WTC11 (cell line): Measurements from ENCODE around the gene SLC25A31. TPM values are rescaled to one million over a fixed set of nuclear protein-coding genes. Genes with fewer than 3 reads are reported as not detected.

Source experiments
- ATAC-seq: fragments of 200-7000 bp; cut with Tn5 transposase; 2 replicates; pipeline ENCODE4 v1.10.0; 2021; ENCODE audit warnings: mild to moderate bottlenecking, moderate library complexity
- CTCF ChIA-PET: fragments of 300-600 bp; sonication (Branson Sonifier 250); formaldehyde crosslinking; loops from one replicate; lab custom pipeline; 2021; ENCODE audit warnings: antibody characterized with exemption; lab: Charles Lee
- POLR2A ChIA-PET: fragments of 350-600 bp; sonication (Branson Sonifier 250); formaldehyde crosslinking; loops from one replicate; lab custom pipeline; 2021; ENCODE audit warnings: antibody characterized with exemption; lab: Charles Lee
- DNase-seq: peaks from one replicate; pipeline ENCODE4 v3.0.0; 2021; ENCODE audit warnings: low spot score
- H3K27ac Mint-ChIP-seq: 2 replicates; pipeline ENCODE4 v1.8.0; 2021; ENCODE audit warnings: mixed read lengths
- H3K27me3 Mint-ChIP-seq: 2 replicates; pipeline ENCODE4 v1.8.0; 2021; ENCODE audit warnings: low read depth, mild to moderate bottlenecking, moderate library complexity, mixed read lengths
- H3K36me3 Mint-ChIP-seq: 2 replicates; pipeline ENCODE4 v1.8.0; 2021; ENCODE audit warnings: mixed read lengths
- H3K4me1 Mint-ChIP-seq: 2 replicates; pipeline ENCODE4 v1.8.0; 2022; ENCODE audit warnings: mixed read lengths
- H3K4me3 Mint-ChIP-seq: 2 replicates; pipeline ENCODE4 v1.8.0; 2021; ENCODE audit warnings: mild to moderate bottlenecking, moderate library complexity, mixed read lengths
- H3K9me3 Mint-ChIP-seq: 2 replicates; pipeline ENCODE4 v1.8.0; 2021; ENCODE audit warnings: mixed read lengths
- AFF4 ChIP-seq: sonication (generic); formaldehyde crosslinking; IDR thresholded peaks from 2 replicates; pipeline ENCODE4 v1.8.1; 2023; ENCODE audit warnings: mild to moderate bottlenecking, missing genetic modification reagents, borderline replicate concordance
- ESRRA ChIP-seq: sonication (generic); formaldehyde crosslinking; IDR thresholded peaks from 2 replicates; pipeline ENCODE4 v1.8.1; 2022; ENCODE audit warnings: mild to moderate bottlenecking, missing genetic modification reagents, borderline replicate concordance
- GRHL2 ChIP-seq: fragments of 250-450 bp; sonication (Bioruptor Pico); IDR thresholded peaks from 2 replicates; pipeline ENCODE4 v1.8.0; 2022; ENCODE audit warnings: mild to moderate bottlenecking, moderate library complexity; ENCODE audit not compliant: insufficient replicate concordance, severe bottlenecking
- HMGA2 ChIP-seq: fragments of 250-450 bp; sonication (Bioruptor Pico); IDR thresholded peaks from 2 replicates; pipeline ENCODE4 v1.4.0; 2021; ENCODE audit warnings: mild to moderate bottlenecking, moderate library complexity
- IRF2 ChIP-seq: sonication (generic); formaldehyde crosslinking; IDR thresholded peaks from 2 replicates; pipeline ENCODE4 v1.8.0; 2022; ENCODE audit warnings: low read depth, missing genetic modification reagents, borderline replicate concordance
- JUN ChIP-seq: sonication (generic); formaldehyde crosslinking; IDR thresholded peaks from 2 replicates; pipeline ENCODE4 v1.8.0; 2023; ENCODE audit warnings: mild to moderate bottlenecking, missing genetic modification reagents
- MAX ChIP-seq: sonication (generic); formaldehyde crosslinking; IDR thresholded peaks from 2 replicates; pipeline ENCODE4 v1.8.0; 2022; ENCODE audit warnings: mild to moderate bottlenecking, missing genetic modification reagents
- NFE2L1 ChIP-seq: sonication (generic); formaldehyde crosslinking; IDR thresholded peaks from 2 replicates; pipeline ENCODE4 v1.8.1; 2023; ENCODE audit warnings: missing genetic modification reagents
- NR1H2 ChIP-seq: sonication (generic); formaldehyde crosslinking; IDR thresholded peaks from 2 replicates; pipeline ENCODE4 v1.9.0; 2021; ENCODE audit warnings: mild to moderate bottlenecking, moderate library complexity, missing genetic modification reagents
- NR3C1 ChIP-seq: sonication (generic); formaldehyde crosslinking; conservative IDR thresholded peaks from 2 replicates; pipeline ENCODE4 v1.8.1; 2023; ENCODE audit warnings: low read depth, mild to moderate bottlenecking, missing genetic modification reagents
- SP1 ChIP-seq: sonication (generic); formaldehyde crosslinking; conservative IDR thresholded peaks from 2 replicates; pipeline ENCODE4 v1.8.1; 2022; ENCODE audit warnings: missing genetic modification reagents
- TP53 ChIP-seq: sonication (generic); formaldehyde crosslinking; IDR thresholded peaks from 2 replicates; pipeline ENCODE4 v1.8.1; 2023; ENCODE audit warnings: mild to moderate bottlenecking, missing genetic modification reagents
- ZBTB43 ChIP-seq: sonication (generic); formaldehyde crosslinking; IDR thresholded peaks from 2 replicates; pipeline ENCODE4 v1.8.1; 2023; ENCODE audit warnings: mild to moderate bottlenecking, missing genetic modification reagents
- ZNF317 ChIP-seq: sonication (generic); formaldehyde crosslinking; IDR thresholded peaks from 2 replicates; pipeline ENCODE4 v1.8.1; 2023; ENCODE audit warnings: low read depth, mild to moderate bottlenecking, moderate library complexity, missing genetic modification reagents, borderline replicate concordance
- total RNA-seq: library from RNA; stranded (reverse); gene quantifications from 3 replicates; pipeline ENCODE4 v1.2.3, GENCODE V29; 2021
- TF ChIP-seq, protein P1 (sequence below): fragments of 200-600 bp; IDR thresholded peaks from 2 replicates; pipeline ENCODE4 v1.8.0; 2022; ENCODE audit warnings: antibody characterized with exemption
- TF ChIP-seq, protein P2 (sequence below): sonication (generic); formaldehyde crosslinking; IDR thresholded peaks from 2 replicates; pipeline ENCODE4 v1.8.1; 2022; ENCODE audit warnings: missing genetic modification reagents, borderline replicate concordance
- TF ChIP-seq, protein P3 (sequence below): sonication (generic); formaldehyde crosslinking; IDR thresholded peaks from 2 replicates; pipeline ENCODE4 v1.8.0; 2022; ENCODE audit warnings: mild to moderate bottlenecking, missing genetic modification reagents
- TF ChIP-seq, protein P4 (sequence below): sonication (generic); formaldehyde crosslinking; IDR thresholded peaks from 2 replicates; pipeline ENCODE4 v1.8.0; 2022; ENCODE audit warnings: missing genetic modification reagents

The SLC25A31 gene
- total RNA-seq, 1 experiment from 2014 or later, result not detected

GRCh38 chr4:127810551-127810950, 80.4 kb downstream of the SLC25A31 start:
- DNase-seq, result no peak
- Mint-ChIP-seq H3K36me3 (0 out of 2 replicates have a peak, but pooled peaks cover 2% of the 10 kb centered on the region), H3K4me1 (no peaks in the 10 kb centered on the region), H3K9me3 (no peaks in the 10 kb centered on the region), H3K27me3 (no peaks in the 10 kb centered on the region), H3K4me3 (no peak overlapping the region), H3K27ac (no peak overlapping the region)
- TF ChIP-seq GRHL2 (CRISPR knock-in tag) (no peak), NR1H2 (no peak), ZNF317 (no peak), SP1 (CRISPR knock-in tag) (no peak), HMGA2 (CRISPR knock-in tag) (no peak)
- TF ChIP-seq, protein P1, sequence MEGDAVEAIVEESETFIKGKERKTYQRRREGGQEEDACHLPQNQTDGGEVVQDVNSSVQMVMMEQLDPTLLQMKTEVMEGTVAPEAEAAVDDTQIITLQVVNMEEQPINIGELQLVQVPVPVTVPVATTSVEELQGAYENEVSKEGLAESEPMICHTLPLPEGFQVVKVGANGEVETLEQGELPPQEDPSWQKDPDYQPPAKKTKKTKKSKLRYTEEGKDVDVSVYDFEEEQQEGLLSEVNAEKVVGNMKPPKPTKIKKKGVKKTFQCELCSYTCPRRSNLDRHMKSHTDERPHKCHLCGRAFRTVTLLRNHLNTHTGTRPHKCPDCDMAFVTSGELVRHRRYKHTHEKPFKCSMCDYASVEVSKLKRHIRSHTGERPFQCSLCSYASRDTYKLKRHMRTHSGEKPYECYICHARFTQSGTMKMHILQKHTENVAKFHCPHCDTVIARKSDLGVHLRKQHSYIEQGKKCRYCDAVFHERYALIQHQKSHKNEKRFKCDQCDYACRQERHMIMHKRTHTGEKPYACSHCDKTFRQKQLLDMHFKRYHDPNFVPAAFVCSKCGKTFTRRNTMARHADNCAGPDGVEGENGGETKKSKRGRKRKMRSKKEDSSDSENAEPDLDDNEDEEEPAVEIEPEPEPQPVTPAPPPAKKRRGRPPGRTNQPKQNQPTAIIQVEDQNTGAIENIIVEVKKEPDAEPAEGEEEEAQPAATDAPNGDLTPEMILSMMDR, result no peak
- TF ChIP-seq, protein P2, sequence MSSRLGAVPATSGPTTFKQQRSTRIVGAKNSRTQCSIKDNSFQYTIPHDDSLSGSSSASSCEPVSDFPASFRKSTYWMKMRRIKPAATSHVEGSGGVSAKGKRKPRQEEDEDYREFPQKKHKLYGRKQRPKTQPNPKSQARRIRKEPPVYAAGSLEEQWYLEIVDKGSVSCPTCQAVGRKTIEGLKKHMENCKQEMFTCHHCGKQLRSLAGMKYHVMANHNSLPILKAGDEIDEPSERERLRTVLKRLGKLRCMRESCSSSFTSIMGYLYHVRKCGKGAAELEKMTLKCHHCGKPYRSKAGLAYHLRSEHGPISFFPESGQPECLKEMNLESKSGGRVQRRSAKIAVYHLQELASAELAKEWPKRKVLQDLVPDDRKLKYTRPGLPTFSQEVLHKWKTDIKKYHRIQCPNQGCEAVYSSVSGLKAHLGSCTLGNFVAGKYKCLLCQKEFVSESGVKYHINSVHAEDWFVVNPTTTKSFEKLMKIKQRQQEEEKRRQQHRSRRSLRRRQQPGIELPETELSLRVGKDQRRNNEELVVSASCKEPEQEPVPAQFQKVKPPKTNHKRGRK (CRISPR knock-in tag), result no peak
- ATAC-seq, result no peak
- ChIA-PET CTCF (no interaction called here), POLR2A (no interaction called here)

GRCh38 chr4:127822430-127822829, 92.2 kb downstream of the SLC25A31 start:
- ChIA-PET POLR2A (no interaction called here), CTCF (no interaction called here)
- Mint-ChIP-seq H3K4me3 (no peak overlapping the region), H3K27ac (no peak overlapping the region), H3K36me3 (0 out of 2 replicates have a peak, but pooled peaks cover 4% of the 10 kb centered on the region), H3K4me1 (peaks cover 2% of the 10 kb centered on the region; the same call in 1 of the 2 replicates), H3K27me3 (no peaks in the 10 kb centered on the region), H3K9me3 (no peaks in the 10 kb centered on the region)
- TF ChIP-seq JUN (CRISPR knock-in tag) (no peak), TP53 (CRISPR knock-in tag) (no peak), ZBTB43 (CRISPR knock-in tag) (no peak), NFE2L1 (CRISPR knock-in tag) (no peak), NR3C1 (no peak), MAX (CRISPR knock-in tag) (no peak), AFF4 (CRISPR knock-in tag) (no peak), ESRRA (CRISPR knock-in tag) (no peak), IRF2 (CRISPR knock-in tag) (no peak)
- TF ChIP-seq, protein P3, sequence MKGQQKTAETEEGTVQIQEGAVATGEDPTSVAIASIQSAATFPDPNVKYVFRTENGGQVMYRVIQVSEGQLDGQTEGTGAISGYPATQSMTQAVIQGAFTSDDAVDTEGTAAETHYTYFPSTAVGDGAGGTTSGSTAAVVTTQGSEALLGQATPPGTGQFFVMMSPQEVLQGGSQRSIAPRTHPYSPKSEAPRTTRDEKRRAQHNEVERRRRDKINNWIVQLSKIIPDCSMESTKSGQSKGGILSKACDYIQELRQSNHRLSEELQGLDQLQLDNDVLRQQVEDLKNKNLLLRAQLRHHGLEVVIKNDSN, result no peak
- TF ChIP-seq, protein P4, sequence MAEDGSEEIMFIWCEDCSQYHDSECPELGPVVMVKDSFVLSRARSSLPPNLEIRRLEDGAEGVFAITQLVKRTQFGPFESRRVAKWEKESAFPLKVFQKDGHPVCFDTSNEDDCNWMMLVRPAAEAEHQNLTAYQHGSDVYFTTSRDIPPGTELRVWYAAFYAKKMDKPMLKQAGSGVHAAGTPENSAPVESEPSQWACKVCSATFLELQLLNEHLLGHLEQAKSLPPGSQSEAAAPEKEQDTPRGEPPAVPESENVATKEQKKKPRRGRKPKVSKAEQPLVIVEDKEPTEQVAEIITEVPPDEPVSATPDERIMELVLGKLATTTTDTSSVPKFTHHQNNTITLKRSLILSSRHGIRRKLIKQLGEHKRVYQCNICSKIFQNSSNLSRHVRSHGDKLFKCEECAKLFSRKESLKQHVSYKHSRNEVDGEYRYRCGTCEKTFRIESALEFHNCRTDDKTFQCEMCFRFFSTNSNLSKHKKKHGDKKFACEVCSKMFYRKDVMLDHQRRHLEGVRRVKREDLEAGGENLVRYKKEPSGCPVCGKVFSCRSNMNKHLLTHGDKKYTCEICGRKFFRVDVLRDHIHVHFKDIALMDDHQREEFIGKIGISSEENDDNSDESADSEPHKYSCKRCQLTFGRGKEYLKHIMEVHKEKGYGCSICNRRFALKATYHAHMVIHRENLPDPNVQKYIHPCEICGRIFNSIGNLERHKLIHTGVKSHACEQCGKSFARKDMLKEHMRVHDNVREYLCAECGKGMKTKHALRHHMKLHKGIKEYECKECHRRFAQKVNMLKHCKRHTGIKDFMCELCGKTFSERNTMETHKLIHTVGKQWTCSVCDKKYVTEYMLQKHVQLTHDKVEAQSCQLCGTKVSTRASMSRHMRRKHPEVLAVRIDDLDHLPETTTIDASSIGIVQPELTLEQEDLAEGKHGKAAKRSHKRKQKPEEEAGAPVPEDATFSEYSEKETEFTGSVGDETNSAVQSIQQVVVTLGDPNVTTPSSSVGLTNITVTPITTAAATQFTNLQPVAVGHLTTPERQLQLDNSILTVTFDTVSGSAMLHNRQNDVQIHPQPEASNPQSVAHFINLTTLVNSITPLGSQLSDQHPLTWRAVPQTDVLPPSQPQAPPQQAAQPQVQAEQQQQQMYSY, result no peak
- DNase-seq, result no peak
- ATAC-seq, result no peak
